GM21360 (cell line): ENCODE results near the gene ZBTB22.
"Not testable (repeated sequence)": the region's sequence is repeated elsewhere in the genome, so short reads cannot be mapped to it uniquely, and the experiment has no call there.

ENCODE experiments used
- ATAC-seq: cut with Tn5 transposase; IDR thresholded peaks from one replicate; pipeline ENCODE4 v1.9.1; 2021; ENCODE audit warnings: mild to moderate bottlenecking, moderate library complexity; ENCODE audit not compliant: unreplicated experiment

The ZBTB22 gene

GRCh38 chr6:33317669-33318425, at the start of gene ZBTB22:
ZBTB22 (minus strand) TSS chr6:33317744; CDS start chr6:33316916, 828 bp downstream.
- peak; percentile 41 for ATAC-seq

GRCh38 chr6:33367009-33367714, 49.6 kb upstream of the ZBTB22 start:
- ATAC-seq, result no peak

GRCh38 chr6:33365206-33365971, 47.8 kb upstream of the ZBTB22 start:
- not testable (repeated sequence) for ATAC-seq

GRCh38 chr6:33364475-33365205, 47.1 kb upstream of the ZBTB22 start:
- ATAC-seq, result not testable (repeated sequence)

GRCh38 chr6:33363486-33363885, 45.9 kb upstream of the ZBTB22 start:
- ATAC-seq, result not testable (repeated sequence)

- ATAC-seq, result no peak
Measured at GRCh38 chr6:33359331-33359730, 41.8 kb upstream of the ZBTB22 start.

GRCh38 chr6:33357160-33357871, 39.8 kb upstream of the ZBTB22 start:
- ATAC-seq, result not testable (repeated sequence)

- no peak for ATAC-seq
Measured at GRCh38 chr6:33356295-33356694, 38.8 kb upstream of the ZBTB22 start.

- ATAC-seq, result not testable (repeated sequence)
Measured at GRCh38 chr6:33355860-33356259, 38.3 kb upstream of the ZBTB22 start.

- ATAC-seq, result no peak
Measured at GRCh38 chr6:33347816-33348215, 30.3 kb upstream of the ZBTB22 start.

GRCh38 chr6:33346972-33347371, 29.4 kb upstream of the ZBTB22 start:
- not testable (repeated sequence) for ATAC-seq

GRCh38 chr6:33344701-33345697, 27.5 kb upstream of the ZBTB22 start:
- no peak for ATAC-seq

- no peak for ATAC-seq
Measured at GRCh38 chr6:33343953-33344611, 26.5 kb upstream of the ZBTB22 start.

GRCh38 chr6:33343606-33343952, 26.0 kb upstream of the ZBTB22 start:
- not testable (repeated sequence) for ATAC-seq

- no peak for ATAC-seq
Measured at GRCh38 chr6:33339193-33339592, 21.6 kb upstream of the ZBTB22 start.

GRCh38 chr6:33336495-33336894, 19.0 kb upstream of the ZBTB22 start:
- no peak for ATAC-seq

- ATAC-seq, result no peak
Measured at GRCh38 chr6:33335916-33336315, 18.4 kb upstream of the ZBTB22 start.

- ATAC-seq, result no peak
Measured at GRCh38 chr6:33333666-33334065, 16.1 kb upstream of the ZBTB22 start.
